GM10266 (cell line): Measurements from ENCODE around the gene CD164.
A peak's percentile ranks its signal among the peaks of the same experiment; 100 is the strongest.

Experiments used
- DNase-seq: peaks from one replicate; pipeline ENCODE4 v3.0.0; 2012; ENCODE audit errors: extremely low spot score
- CTCF ChIP-seq: IDR thresholded peaks from 2 replicates; pipeline ENCODE4 v1.5.1; 2012; ENCODE audit warnings: mild to moderate bottlenecking, low read depth; ENCODE audit not compliant: control insufficient read depth, insufficient read depth; ENCODE audit errors: missing control alignments

CD164 gene

GRCh38 chr6:109411034-109411433 is 28.8 kb upstream of the CD164 start:
- no peak for DNase-seq
- no peak for TF ChIP-seq CTCF

- no peak for TF ChIP-seq CTCF
- no peak for DNase-seq
Observed at GRCh38 chr6:109406196-109406595, 23.9 kb upstream of the CD164 start.

- peak; percentile 20 for TF ChIP-seq CTCF
- no peak for DNase-seq
Observed at GRCh38 chr6:109397020-109397419, 14.8 kb upstream of the CD164 start.

- no peak for TF ChIP-seq CTCF
- DNase-seq, result no peak
Observed at GRCh38 chr6:109396046-109396718, 13.9 kb upstream of the CD164 start.

GRCh38 chr6:109393886-109394281 is 11.6 kb upstream of the CD164 start:
- DNase-seq, result no peak

GRCh38 chr6:109393157-109393885 is 11.1 kb upstream of the CD164 start:
- no peak for DNase-seq
- no peak for TF ChIP-seq CTCF

More at GRCh38 chr6:109393886-109394281, 11.6 kb upstream of the CD164 start:
- no peak for TF ChIP-seq CTCF

- no peak for TF ChIP-seq CTCF
Observed at GRCh38 chr6:109389650-109390274, 7.5 kb upstream of the CD164 start.

More at GRCh38 chr6:109389650-109390274, 7.5 kb upstream of the CD164 start:
- DNase-seq, result no peak
